Amniotic epithelial cell (primary cell): ENCODE results near the gene C5orf15.

ENCODE experiments used
- DNase-seq: peaks from one replicate; pipeline ENCODE4 v3.0.0-alpha.2; 2010; ENCODE audit warnings: low read depth

Gene C5orf15

GRCh38 chr5:133921069-133921468, 47.4 kb downstream of the C5orf15 start:
- DNase-seq, result no peak

GRCh38 chr5:133919148-133920136, 49.0 kb downstream of the C5orf15 start:
- no peak for DNase-seq

GRCh38 chr5:133918731-133919130, 49.7 kb downstream of the C5orf15 start:
- DNase-seq, result no peak

- DNase-seq, result no peak
Measured at GRCh38 chr5:133918316-133918715, 50.1 kb downstream of the C5orf15 start.

GRCh38 chr5:133917785-133918184, 50.6 kb downstream of the C5orf15 start:
- DNase-seq, result no peak

GRCh38 chr5:133916914-133917313, 51.5 kb downstream of the C5orf15 start:
- no peak for DNase-seq

GRCh38 chr5:133916479-133916878, 51.9 kb downstream of the C5orf15 start:
- DNase-seq, result no peak

- no peak for DNase-seq
Measured at GRCh38 chr5:133914434-133914833, 54.0 kb downstream of the C5orf15 start.

- DNase-seq, result no peak
Measured at GRCh38 chr5:133913413-133914155, 54.8 kb downstream of the C5orf15 start.

GRCh38 chr5:133912951-133913350, 55.5 kb downstream of the C5orf15 start:
- DNase-seq, result no peak

GRCh38 chr5:133910571-133910970, 57.9 kb downstream of the C5orf15 start:
- DNase-seq, result no peak

- no peak for DNase-seq
Measured at GRCh38 chr5:133909603-133910002, 58.8 kb downstream of the C5orf15 start.

GRCh38 chr5:133907075-133907474, 61.4 kb downstream of the C5orf15 start:
- DNase-seq, result no peak

GRCh38 chr5:133906303-133906702, 62.1 kb downstream of the C5orf15 start:
- no peak for DNase-seq
